Epithelial cell of prostate (primary cell): ENCODE results near the gene SLC7A7.
A peak's percentile ranks its signal among the peaks of the same experiment; 100 is the strongest.
"Not testable (repeated sequence)": the region's sequence is repeated elsewhere in the genome, so short reads cannot be mapped to it uniquely, and the experiment has no call there.

Experiments
- DNase-seq: peaks from one replicate; pipeline ENCODE4 v3.0.0-alpha.2; 2011; ENCODE audit warnings: low read depth, low spot score
- H3K27ac ChIP-seq: fragments of 450-650 bp; 2 replicates; pipeline ENCODE4 v1.5.1; 2017; ENCODE audit warnings: mild to moderate bottlenecking

SLC7A7 gene

GRCh38 chr14:22796087-22796707, 19.0 kb downstream of the SLC7A7 start:
- DNase-seq: no peak

GRCh38 chr14:22794551-22794951, 20.7 kb downstream of the SLC7A7 start:
- H3K27ac ChIP-seq: no peak overlapping the region
- no peak for DNase-seq

More at GRCh38 chr14:22796087-22796707, 19.0 kb downstream of the SLC7A7 start:
- no peak overlapping the region for H3K27ac ChIP-seq

GRCh38 chr14:22793976-22794375, 21.3 kb downstream of the SLC7A7 start:
- no peak overlapping the region for H3K27ac ChIP-seq
- no peak for DNase-seq

GRCh38 chr14:22793550-22793949, 21.7 kb downstream of the SLC7A7 start:
- H3K27ac ChIP-seq, DNase-seq: not testable (repeated sequence)

- no peak overlapping the region for H3K27ac ChIP-seq
- no peak for DNase-seq
These were observed 23.1 kb downstream of the SLC7A7 start for GRCh38 chr14:22792158-22792557.

- DNase-seq: peak; percentile 45
- H3K27ac ChIP-seq: no peak overlapping the region
These were observed 23.9 kb downstream of the SLC7A7 start for GRCh38 chr14:22791301-22791700.

- no peak for DNase-seq
- no peak overlapping the region for H3K27ac ChIP-seq
These were observed 28.6 kb downstream of the SLC7A7 start for GRCh38 chr14:22786685-22787084.

- H3K27ac ChIP-seq: no peak overlapping the region
- DNase-seq: no peak
These were observed 33.8 kb downstream of the SLC7A7 start for GRCh38 chr14:22781301-22781991.

- no peak overlapping the region for H3K27ac ChIP-seq
- DNase-seq: no peak
These were observed 34.3 kb downstream of the SLC7A7 start for GRCh38 chr14:22780941-22781300.

- no peak overlapping the region for H3K27ac ChIP-seq
- no peak for DNase-seq
These were observed 35.0 kb downstream of the SLC7A7 start for GRCh38 chr14:22780105-22780679.

- no peak for DNase-seq
- no peak overlapping the region for H3K27ac ChIP-seq
These were observed 37.2 kb downstream of the SLC7A7 start for GRCh38 chr14:22778084-22778483.

- not testable (repeated sequence) for H3K27ac ChIP-seq, DNase-seq
These were observed 38.4 kb downstream of the SLC7A7 start for GRCh38 chr14:22776849-22777248.

GRCh38 chr14:22776215-22776614, 39.0 kb downstream of the SLC7A7 start:
- DNase-seq: no peak
- H3K27ac ChIP-seq: no peak overlapping the region

GRCh38 chr14:22774011-22774706, 41.1 kb downstream of the SLC7A7 start:
- DNase-seq: no peak
- H3K27ac ChIP-seq: no peak overlapping the region

GRCh38 chr14:22773162-22774010, 41.8 kb downstream of the SLC7A7 start:
- no peak for DNase-seq
- H3K27ac ChIP-seq: no peak overlapping the region

- DNase-seq: no peak
- no peak overlapping the region for H3K27ac ChIP-seq
These were observed 42.5 kb downstream of the SLC7A7 start for GRCh38 chr14:22772725-22773124.

- DNase-seq: no peak
These were observed 44.6 kb downstream of the SLC7A7 start for GRCh38 chr14:22770481-22771187.

GRCh38 chr14:22769369-22769768, 45.9 kb downstream of the SLC7A7 start:
- no peak for DNase-seq
- H3K27ac ChIP-seq: no peak overlapping the region

More at GRCh38 chr14:22770481-22771187, 44.6 kb downstream of the SLC7A7 start:
- no peak overlapping the region for H3K27ac ChIP-seq

GRCh38 chr14:22768947-22769346, 46.3 kb downstream of the SLC7A7 start:
- no peak overlapping the region for H3K27ac ChIP-seq
- no peak for DNase-seq

- no peak for DNase-seq
- no peak overlapping the region for H3K27ac ChIP-seq
These were observed 48.0 kb downstream of the SLC7A7 start for GRCh38 chr14:22767323-22767589.
